NCI-H526 treated with DMSO at 0.1 percent for 48 hours (cell line): ENCODE data around the gene KDM2A.
"Not testable (repeated sequence)": the region's sequence is repeated elsewhere in the genome, so short reads cannot be mapped to it uniquely, and the experiment has no call there.

ENCODE experiments used
- DNase-seq: peaks from one replicate; lab custom pipeline; 2025; lab: John Stamatoyannopoulos, UW

Gene KDM2A

DNA sequence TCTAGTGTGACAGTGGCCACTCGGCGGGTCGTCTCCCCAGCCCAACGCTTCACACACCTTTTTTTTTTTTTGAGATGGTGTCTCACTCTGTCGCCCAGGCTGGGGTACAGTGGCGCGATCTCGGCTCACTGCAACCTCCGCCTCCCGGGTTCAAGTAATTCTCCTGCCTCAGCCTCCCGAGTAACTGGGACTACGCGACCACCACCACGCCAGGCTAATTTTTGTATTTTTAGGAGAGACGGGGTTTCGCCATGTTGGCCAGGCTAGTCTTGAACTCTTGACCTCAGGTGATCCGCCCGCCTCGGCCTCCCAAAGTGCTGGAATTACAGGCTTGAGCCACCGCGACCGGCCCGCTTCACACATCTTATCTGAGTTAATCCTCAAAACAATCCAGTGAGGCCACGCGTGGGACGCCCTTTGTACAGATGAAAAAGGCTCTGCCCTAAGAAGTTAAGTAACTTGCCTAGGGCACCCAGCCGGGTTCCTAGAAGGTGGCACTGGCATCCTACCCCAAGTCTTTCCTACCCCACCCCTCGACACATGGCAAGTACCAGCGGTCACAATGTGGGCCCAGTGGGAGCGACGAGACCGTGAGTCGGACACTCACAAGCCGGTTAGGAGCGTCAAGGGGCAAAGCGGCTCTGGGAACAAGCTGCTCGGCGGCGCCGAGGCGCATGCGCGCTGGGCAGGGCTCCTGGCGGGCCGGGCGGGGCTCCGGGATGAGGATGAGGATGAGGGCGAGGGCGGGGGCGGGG is 142.0 kb downstream of the KDM2A start:
- not testable (repeated sequence) for DNase-seq

DNA sequence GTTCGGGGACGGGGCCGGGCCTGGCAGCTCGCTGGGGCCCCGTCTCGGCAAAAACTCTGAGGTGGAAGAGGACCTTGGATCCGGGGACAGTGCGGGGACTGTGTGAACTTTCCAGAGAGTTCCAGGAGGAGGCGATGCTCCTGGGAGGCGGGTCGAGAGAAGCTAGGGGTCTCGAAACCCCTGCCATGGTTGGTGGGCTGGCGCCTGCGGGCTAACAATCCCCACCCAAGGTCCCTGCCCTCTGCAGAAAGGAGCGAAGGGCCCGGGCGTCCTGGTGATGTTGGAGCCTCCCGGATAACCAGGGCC is 142.5 kb downstream of the KDM2A start:
- no peak for DNase-seq

DNA sequence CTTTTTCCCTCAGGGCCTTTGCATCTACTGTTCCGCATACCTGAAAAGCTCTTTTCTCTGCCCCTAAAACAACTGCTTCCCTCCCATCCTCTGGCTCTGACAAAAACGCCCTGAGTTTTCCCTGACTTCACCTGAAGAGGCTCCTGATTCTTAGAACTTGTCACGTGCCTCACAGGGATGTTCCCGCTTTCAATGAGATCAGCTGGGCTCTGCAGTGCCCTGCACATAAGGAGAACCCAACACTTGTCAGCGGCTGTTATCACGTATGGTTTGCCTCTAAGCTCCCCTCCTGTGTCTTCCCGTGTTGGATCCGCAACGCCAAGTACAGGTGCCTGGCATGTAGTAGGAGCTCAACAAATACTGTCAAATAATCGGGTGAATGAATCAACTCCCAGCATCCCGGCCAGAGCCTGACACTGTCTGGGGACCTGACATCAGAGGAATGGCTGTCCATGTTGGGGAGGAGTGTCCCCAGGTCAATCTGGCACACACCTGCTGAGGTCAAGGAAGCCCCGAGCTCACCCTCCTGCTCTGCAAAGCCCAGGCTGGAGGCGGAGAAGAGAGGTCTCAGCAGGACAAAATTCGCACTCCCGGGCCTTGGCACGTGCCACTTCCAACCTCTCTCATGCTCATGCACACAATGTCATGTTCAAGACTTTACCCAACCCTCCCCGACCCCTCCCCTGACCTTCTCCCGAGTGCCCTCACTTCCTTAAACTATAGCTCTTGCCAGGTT is 143.1 kb downstream of the KDM2A start:
- DNase-seq: peak; percentile 12

DNA sequence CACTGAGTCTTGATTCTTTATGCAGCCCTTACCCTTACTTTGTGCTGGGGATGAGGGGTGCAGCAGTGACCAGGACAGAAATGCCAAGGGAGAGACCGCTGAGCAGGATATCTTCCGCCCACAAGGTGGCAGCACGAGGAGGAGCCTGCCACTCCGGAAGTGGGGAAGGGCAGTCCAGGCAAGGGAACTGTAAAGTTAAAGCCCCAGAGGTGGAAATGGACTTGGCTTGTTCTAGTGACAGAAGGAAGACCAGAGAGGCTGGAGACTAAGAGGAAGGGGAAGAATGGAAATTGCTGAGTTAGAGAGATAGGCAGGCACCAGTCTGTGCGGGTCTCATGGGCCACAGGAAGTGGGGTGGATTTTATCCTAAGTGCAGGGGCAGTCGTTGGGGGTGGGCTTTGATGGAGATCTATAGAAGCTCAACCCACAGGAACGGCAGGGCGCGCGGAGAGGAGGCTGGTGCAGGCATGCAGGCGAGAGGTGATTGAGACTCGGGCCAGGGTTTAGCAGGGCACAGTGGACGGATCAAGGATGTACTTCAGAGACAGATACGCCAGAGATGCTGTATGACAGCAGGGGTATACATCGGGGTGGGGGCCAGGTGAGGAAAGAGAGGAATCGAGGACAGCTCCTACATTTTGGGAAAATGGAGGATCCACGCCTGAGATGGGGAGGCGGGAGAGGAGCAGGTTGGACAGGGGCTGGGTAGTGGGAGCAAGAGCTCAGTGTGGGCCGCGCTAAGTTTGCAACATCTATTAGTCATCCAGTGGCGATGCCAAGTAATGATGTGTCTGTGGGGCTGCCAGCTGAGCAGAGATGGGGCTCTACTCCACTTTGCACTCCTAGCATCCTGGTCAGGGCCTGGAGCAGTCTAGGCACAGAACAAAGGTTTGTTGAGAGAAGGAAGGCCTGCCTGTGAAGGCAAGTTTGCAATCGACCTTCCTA is 143.9 kb downstream of the KDM2A start:
- DNase-seq: peak; percentile 60

DNA sequence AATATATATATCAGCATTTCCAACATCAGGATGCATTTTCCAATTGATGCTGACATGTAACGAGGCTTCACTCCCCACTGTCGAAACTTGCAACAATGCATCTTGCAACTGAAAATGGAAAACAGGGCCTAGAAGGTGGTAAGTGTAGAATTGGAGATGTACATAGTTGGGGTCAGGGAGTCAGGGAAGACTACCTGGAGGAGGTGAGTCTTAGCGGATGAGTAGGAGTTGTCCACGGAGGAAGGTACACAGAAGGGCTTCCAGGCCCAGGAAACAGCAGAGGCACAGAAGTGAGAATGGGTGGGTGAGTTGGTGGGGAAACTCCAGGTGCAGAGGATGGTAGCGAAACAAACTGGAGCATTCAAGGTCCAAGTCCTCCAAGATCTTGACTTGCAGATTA is 145.2 kb downstream of the KDM2A start:
- no peak for DNase-seq

DNA sequence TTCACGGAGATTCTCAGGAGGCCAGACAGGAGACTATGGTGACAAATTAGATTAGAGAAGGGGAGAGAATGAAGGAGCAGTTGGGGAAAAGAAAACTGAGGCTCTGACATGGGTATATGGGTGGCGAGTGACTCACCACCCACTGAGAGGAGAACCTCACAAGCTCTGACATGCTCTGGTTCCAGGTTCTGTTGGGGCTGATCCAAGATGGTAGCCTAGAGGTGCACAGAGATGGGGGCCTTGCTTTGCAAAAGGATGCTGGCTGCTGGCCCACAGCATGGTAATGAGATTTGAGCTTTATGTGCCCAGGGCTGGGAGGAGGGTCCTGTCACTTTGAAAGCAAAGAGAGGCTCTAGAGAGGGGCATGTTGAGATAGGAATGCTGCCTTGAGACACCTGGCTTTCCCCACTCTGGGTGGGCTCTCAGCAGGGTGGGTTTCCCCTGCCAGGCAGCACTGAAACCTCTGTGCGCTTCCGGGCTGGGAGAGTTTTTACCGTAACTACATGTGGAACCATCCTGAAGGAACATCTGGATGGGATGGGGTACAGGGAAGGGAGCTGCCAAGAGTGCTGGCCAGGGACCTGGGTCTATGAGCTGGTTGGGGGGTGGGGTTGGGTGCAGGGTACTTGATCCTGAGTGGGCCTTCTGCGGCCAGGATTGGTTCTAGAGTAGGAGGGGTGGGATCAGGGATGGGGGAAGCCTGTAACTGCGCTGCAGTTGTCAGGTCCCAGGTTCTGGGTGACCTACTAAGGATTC is 146.0 kb downstream of the KDM2A start:
- no peak for DNase-seq

DNA sequence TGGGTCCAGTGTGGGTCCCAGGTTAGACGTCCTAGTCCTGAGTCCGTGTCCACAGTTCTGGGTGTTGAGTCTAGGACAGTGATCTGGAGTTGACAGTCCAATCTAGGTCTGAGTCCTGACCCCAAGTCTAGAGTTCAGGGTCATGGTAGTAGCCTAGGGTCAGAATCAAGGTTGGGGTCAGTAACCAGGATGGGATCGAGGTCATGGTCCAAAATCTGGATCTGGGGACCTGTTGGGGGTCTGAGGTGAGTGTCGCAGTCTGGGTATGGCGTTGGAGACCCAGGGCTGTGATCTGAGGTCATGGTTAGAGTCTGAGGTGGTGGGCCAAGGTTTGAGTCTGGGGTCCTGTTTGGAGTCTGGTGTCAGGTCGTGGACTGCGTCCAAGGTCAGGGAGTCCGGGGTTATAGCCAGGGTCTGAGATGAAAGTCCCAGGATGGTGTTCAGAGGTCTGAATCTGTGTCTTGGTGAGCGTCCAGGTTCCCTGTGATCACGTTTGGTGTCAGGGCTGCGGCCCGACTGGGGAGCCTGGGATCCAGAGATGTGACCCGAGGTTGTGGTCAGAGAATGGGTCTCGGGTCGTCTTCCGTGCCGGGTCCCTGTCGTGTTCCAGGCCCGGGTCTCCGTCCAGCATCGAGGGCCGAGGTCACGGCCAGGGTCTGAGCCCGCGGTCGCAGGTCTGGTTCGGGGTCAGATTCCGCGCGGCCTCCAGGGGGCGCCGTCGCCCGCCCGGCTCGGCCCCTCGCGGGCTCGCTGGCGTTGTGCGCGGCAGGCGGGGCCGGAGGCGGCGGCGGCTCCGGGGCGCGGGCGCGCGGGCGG is 146.8 kb downstream of the KDM2A start:
- DNase-seq: peak; percentile 33

DNA sequence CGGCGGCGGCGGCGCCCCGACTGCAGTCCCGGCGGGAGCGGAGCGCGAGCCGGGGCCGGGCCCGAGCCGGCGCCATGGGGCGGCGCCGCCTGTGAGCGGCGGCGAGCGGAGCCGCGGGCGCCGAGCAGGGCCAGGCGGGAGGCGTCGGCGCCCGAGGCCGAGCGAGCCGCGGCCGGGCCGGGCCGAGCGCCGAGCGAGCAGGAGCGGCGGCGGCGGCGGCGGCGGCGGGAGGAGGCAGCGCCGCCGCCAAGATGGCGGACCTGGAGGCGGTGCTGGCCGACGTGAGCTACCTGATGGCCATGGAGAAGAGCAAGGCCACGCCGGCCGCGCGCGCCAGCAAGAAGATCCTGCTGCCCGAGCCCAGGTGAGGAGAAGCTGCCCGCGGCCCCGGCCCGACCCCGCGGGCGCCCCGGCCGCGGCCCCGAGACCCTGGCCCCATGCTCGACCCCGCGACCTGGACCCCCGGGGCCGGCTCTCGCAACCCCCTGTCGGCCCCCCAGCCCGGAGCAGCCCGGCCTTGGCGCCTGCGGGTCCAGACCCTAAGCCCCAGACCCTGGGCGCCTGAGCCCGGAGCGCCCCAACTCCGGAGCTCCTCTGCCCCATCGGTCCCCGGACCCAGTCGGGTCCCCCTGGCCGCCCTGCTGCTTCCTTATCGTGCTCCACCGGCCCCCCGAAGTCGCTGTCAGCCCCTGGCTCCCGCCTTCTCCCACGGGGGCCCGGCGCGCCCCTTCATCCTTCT is 147.6 kb downstream of the KDM2A start, which contains the start of gene GRK2:
Gene GRK2 (plus strand): TSS at position 25 of the 739 bp plus-strand sequence. CDS start 227 bp downstream, at position 252.
- no peak for DNase-seq

DNA sequence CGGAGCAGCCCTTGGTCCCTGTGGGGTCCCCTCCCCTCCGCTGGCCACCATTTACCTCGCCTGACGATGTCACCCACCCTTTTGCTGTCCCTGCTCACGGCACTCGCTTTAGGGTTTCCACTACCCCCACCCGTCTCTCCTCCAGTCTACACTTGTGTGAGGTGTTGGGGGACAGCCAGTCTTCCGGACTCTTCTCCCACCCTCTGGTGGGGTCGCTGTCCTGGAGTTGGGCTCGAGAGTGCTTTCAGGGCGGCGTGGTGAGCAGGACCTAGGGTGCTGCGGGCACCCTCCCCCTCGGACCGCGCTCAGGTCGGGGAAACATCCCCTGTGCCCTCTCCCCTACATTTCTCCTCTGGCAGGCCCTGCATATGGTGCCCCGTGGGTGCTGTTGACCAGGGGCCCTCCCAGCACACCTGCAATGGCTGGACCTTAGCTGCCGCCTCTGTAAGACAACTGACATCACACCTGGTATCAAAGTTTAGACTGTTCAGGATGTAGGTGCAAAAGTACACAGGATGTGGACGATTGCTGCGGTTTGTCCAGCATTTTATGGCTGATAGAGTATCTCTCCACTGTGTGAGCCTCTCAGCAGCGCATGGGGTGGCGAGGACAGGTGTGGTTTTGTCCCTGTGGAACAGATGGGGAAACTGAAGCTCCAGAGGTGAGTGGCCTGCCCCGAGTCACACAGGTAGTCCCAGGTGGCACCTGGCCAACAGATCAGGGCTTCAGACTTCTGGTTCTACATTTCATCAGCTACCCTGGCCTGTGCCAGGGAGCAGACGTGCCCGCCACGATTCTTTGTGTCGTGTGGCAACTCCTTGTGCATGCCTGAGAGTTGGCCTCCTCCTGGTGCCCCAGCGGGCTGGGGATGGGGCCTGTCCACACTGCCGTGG is 148.4 kb downstream of the KDM2A start:
- DNase-seq: no peak

DNA sequence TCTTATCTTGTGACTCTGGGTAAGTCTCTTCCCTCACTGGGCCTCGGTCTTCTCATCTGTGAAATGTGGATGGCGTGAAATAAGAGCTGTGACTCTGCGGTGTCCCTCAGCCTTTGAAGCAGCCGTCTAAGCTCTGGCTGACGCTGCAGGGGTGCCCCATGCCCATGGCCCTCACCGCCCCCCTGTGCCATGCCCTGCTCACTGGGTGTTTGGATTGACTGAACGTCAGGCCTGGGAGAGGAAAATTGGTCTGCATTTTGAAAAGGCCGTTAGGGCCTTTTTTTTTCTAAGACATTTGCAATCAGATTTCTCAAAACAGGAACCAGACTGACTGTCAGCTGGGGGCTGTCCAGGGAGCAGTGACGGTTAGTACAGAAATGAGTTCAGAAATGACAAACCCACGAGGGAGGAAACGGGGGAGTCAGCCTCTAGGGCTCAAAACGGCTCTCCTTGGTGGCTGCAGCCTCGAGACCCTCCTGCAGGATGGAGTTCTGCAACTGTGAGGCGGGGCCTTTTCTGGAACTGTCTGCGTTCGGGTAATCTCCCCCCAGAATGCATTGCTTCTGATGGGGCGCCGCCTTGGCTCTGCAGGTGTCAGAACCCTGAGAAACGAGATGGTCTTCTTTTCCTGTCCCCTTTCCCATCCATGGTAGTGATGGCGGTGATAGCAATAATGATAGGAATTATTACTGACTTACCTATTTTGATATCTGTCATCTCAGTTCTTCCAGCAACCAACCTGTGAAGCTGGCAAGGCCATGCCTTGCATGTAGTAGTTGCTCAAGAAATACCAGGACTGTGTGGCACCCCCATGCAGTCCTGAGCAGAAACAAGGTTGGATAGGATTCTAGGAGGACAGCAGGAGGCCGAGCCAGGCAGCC is 149.3 kb downstream of the KDM2A start:
- no peak for DNase-seq

DNA sequence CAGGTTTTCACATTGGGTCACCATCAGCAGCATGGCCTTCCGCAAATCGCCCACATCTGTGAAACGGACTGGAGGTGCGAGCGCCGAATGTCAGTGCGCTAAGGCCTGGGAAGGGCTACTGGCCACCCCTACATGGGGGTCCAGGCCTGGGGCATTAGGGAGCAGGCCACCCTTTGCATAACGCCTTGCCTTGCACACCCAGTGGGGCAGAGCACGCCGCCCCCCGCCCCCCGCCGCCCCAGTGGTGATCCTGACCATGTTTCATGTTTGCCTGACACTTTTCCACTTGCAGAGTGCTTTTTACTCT is 149.9 kb downstream of the KDM2A start:
- DNase-seq: no peak

DNA sequence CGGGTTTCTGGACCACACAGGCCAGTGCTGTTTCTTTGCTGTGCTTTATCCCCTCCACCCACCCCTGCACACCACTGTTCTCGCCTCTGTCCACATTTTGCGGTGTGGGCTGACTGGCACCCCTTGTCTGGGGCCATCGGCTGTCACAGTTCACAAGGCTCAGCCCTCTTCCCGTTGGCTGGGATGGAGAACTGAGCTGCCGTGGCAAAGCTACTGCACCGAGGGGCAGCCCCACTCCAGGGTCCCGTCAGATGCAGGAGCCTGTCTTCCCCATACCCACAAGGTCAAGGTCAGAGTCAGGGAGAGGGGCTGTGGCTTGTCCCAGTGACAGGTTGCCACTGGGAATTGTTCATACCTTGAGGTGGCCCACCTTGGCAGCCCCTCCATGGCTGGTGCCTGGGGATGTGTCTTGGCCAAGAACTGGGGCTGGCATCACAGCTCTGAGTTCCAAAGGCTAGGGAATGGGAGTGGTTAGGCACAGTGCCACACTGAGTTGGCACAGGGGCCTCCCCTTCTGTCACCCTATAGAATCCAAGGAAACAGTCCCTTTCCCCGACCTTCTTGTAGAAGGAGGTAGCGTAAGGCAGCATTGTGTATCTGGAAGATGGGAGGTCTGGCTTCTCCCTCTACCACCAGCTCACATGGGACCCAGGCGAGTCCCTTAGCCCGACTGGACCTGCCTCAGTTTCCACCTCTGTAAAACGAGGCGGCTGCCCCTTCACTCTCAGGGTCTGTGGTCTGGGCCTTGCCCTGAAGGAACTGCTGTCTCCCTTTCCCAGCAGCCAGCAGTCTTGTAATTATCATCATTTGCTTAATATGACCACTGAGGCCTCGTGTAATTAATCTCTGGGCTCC is 150.6 kb downstream of the KDM2A start:
- DNase-seq: no peak

DNA sequence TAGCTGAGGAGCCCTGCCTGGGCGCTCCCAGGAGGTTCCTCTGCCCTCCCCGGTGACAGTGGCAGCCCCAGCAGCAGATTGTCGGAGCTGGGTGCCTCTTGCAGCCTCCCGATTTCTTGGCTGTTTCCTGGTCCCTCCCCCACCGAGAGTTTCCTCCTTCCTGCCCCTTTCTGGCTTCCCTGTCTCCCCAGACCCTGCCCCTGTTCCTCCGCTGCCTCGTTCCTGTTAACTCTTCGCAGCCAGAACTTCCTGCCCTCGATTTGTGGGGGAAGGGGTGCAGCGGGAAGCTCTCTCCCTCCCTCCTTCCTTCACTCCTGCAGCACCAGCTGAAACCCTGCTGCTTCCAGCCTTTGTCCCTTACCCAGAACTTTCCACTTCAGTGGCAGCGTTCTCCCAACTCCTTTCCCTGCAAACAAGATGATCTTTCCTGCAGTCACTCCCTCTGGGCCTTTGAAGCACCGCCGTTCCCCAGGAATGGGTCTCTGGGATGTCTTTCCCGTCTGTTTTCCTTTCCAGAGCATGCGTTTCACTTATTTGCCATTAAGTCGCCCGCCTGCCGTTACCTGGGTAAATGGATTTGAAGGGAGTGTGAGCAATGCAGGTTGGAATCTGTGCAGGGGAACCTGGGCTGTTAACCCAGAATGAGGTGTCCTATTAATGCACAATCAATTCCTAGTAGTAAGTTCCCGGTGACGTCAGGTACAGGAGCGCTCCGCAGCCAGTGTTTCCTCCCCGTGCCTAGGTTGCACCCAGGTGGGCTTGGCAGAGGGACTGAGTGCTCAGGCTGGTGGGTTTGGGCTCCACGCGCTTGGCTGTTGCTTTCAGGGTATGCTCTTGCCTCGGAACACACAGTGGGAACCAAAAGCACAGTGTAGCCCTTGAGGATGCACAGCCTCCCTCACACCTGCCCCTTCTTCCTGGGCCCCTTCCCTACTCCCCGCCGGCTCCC is 151.5 kb downstream of the KDM2A start:
- DNase-seq: no peak

DNA sequence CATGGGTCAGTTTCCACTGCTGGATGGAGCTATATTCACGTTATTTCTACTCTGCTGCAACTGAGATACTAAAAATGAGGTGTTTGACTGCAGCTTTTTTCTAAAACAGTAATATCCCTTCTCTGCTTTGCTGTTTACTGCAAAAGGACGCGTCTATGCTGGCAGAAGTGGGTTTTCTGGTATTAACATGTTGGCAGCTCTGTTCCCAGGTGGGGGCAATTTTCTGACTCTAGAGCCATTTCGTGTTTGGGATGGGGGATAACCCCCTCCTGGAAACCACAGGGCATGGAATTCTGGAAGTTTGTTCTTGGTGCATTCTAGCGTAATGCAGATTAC is 152.1 kb downstream of the KDM2A start:
- DNase-seq: no peak

DNA sequence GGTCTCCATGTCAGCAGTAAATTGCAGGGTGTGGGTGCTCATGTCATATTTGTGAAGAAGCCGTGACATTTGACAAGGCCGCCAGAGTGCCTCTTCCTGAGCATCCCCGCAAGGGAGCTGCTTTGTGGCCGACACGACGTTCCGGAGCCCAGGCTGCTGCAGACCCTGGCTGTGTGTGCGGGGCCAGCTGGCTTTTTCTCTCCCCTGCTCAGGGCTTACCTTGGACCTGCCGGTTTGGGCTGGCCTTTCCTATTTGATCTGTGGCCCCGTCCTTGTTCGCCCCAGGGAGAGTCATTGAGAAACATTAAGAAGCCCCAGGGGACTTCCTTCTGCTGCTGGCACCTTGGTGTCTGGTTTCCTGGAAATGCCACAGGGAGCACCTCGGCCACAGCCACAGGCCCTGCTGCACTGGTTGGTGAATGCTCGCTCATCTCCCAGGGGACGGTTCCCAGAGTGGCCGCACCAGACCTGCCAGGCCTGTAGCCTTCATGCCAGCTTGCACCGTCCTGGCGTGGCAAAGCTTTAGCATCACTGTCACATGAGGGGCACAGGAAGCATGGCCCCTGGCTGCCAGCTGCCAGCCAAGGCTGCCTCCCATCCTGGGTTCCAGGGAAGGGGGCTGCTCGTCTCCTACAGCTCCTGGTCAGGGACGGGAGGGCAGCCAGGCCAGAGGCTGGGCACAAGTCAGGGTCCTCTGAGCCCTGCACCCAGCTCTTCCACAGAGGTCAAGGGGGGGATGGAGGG is 152.7 kb downstream of the KDM2A start:
- peak; percentile 42 for DNase-seq
